ENCODE results near the gene DGLUCY.
"Not testable (repeated sequence)": the region's sequence is repeated elsewhere in the genome, so short reads cannot be mapped to it uniquely, and the experiment has no call there.

Gene DGLUCY

DNA sequence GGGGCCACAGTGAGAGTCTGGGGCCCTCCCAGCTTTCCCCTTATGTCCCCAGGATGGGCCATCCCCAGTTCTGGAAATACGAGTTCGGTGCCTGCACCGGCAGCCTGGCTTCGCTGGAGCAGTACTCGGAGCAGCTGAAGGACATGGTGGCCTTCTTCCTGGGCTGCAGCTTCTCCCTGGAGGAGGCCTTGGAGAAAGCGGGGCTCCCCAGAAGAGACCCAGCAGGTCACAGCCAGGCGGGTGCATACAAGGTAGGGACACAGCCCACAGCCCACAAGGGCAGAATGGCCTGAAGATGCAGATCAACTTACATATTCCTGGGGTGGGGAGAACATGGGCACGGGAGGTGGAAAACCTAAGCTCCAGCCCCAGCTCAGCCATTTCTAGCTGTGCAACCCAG lies 56.1 kb downstream of the DGLUCY start:
- no peak for DNase-seq (ENCODE audit: low spot score)

DNA sequence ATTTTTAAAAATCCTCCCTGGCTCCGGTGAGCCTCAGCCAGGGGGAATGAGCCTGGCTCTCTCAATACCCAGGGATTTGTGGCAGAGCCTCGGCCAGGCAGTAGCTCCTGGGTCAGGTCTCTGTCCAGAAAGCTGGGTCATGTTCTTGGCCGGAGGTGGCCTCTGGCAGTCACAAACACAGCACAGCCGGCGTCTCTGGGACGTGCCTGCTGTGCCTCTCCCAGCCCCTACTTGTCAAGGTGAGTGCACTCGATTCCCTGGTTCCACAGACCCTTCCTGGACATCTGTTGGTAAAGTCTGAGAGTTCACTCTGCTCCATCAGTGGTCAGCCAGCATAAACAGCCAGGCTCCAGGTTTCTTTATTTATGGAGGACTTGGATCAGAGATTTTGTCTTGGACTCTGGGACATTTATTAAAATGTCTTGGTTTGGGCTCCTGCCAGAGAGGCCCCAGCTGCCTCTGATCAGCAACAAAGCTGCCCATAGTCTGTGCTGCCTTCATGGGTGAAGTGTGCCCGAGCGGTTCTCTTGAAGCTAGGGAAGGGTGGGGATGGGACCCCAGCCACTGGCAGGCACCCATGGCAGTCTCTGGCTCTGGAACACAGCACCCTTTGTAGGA lies 56.7 kb downstream of the DGLUCY start:
- DNase-seq (ENCODE audit: low spot score) = no peak

DNA sequence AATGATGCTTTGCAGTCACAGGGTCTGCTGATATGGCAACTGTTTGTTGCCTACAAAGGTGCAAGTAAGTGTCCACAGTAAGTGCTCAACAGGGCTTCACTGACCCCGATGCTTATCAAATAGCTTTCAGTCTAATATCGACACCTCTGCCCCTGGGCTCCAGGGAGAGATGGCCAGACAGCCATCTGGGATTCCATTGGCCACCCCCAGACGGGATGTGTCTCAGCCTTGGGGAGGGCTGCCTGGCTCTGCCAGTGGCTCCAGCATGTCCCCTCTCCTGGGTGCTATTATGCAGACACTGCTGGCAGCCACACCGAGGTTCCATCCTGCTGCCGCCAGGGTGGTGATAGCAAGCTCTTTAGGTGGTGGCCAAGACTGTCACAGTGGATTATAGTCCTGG lies 57.4 kb downstream of the DGLUCY start:
- no peak for DNase-seq (ENCODE audit: low spot score)

DNA sequence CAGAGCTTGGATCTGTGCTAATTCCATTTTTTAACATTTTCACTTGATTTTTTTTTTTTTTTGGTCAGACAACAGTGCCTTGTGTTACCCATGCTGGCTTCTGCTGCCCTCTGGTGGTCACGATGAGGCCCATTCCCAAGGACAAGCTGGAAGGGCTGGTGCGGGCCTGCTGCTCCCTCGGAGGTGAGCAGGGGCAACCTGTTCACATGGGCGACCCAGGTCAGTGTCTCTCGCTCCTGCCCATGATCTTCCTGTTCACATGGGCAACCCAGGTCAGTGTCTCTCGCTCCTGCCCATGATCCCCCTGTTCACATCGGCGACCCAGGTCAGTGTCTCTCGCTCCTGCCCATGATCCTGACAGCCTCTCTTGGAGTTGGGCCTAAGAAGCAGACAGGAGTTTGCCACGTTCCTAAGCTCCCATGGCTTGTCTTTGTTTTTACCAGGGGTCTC lies 59.4 kb downstream of the DGLUCY start:
- DNase-seq (ENCODE audit: low spot score) = peak; percentile 87

DNA sequence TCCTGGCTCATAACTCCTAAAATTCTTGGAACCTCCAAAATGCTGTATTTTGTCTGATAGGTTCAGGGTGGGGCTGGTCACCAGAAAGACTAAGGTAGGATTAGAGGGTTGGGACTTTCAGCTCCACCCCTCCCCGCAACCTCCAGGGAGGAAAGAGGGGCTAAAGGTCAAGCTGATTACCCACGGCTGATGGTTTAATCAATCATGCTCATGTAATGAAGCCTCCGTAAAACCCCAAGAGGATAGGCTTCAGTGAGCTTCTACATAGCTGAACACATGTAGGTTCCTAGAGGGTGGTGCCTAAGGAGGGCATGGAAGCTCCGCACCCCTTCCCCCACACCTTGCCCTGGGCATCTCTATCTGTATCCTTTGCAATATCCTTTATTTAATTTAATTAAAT lies 60.0 kb downstream of the DGLUCY start:
- DNase-seq (ENCODE audit: low spot score) = no peak

DNA sequence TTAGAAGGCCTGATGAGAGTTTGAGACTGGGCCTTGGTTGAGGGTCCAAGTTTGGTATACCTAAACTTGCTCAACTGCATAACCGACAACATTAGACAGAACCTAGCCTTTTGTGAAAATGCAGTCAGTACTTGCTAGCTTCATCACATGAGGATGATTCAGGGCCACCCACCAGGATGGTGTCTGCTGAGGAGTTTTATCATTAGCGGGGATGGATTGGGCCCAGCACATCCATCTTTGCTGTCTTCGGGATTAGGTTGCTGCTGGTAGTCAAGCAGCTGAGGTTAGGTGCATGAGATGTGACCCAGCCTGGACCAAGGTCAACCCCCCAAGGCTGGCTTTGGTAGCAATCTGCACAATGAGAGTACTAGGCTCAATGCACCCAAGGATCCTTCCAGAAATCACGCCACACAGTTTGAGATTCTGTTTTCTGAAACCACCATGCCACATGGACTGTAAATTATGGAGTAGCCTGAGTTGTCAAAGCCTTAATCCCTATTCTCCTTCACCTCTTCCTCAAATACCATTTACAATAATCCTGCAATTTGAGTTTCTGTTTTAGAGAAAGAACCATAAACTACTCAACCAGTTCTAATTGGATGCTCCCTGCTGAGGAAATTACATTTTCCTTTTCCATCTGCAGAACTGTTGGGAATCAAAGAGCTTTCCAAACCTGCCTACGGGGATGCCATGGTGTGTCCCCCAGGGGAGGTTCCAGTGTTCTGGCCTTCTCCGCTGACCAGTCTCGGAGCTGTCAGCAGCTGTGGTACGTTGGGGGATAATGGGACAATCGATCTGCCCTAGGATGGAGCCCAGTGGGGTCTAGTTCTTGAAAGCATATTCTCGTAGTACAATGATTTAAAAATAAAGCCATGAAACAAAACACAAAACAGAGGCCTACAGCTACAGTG lies 61.7 kb downstream of the DGLUCY start:
- DNase-seq (ENCODE audit: low spot score) = no peak

DNA sequence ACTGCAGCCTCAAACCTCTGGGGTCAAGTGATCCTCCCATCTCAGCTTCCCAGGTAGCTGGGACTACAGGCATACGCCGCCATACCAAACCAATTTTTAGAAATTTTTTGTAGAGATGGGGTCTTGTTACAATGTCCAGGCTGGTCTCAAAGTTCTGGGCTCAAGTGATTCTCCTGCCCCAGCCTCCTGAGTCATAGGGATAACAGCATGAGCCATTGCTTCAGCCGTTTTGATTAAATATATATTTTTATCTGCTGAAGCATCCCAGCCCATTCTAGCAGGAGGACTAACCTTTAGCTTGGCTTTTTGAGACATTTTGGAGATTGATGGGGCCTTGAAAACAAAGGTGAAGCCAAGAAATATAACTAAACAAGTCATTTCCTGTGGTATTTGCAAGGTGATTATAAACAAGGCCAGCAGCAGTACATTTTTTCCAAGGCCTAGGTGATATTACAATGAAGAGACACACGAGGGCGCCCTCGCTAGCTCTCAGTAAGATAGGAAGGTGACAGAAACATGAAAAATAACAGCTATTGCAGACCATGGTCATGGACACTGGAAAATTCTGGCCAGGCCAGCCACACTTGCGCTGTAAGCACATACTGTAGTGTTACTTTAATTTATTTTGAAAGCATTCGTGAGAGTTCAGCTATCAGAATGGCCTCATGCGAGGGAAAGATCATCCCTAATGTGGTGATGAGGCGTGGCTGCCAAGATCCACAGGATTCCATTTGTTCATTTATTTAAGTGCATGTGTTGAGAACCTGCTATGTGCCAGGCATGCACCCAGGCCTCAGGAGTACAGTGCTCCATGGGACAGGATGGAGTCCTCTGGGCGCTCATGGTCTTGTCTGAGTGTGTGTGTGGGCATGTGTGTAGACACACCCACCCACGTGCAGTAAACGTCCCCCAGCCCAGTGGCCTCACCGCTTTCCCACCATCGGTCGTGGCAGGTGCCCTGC lies 63.5 kb downstream of the DGLUCY start:
- peak; percentile 81 for DNase-seq (ENCODE audit: low spot score)

DNA sequence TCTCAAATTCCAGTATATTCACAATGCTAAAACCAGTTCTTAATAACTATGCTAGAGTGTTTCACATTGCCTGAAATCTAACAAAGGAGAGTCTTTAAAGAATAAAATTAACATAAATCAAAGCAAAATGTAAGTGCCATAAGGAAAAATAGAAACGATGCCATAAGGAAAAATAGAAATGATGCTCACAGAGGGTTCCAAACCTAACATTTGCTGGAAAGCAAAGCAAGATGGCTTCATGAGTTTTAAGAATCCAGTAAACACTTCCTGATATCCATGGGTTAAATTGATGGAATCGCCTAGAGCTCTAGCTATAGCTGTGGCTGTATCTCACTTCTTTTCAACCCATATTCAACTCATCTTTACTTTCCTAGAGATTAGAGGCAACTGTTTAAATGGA lies 66.7 kb downstream of the DGLUCY start:
- DNase-seq (ENCODE audit: low spot score) = no peak

DNA sequence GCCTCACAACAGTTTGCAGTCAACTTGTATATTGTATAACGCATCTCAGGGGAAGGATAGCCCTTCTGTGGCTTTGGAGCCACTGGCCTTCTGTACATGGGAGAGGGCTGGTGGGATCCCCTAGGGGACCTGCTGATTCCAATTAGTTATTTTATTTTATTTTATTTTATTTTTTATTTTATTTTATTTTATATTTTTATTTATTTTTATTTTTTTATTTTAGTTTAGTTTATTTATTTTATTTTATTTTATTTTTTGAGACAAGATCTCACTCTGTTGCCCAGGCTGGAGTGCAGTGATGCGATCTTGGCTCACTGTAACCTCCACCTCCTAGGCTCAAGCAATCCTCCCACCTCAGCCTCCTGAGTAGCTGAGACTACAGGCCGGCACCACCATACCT lies 68.9 kb downstream of the DGLUCY start:
- DNase-seq (ENCODE audit: low spot score) = not testable (repeated sequence)

DNA sequence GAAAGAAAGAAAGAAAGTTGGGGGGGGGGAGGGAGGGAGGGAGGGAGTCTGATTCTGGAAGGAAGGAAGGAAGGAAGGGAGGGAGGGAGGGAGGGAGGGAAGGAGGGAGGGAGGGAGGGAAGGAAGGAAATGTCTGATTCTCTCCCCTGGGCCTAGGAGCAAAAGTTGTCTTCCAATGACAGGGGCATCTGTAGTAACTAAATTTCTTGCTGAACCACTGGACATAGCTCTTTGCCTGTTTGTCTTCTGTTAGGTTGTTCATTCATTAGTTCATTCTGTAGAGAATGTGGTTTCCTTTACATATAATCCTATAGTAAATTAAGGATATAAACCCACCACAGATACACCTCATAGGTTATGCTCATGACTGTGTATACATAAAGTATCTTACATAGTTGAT lies 70.7 kb downstream of the DGLUCY start:
- no peak for DNase-seq (ENCODE audit: low spot score)

DNA sequence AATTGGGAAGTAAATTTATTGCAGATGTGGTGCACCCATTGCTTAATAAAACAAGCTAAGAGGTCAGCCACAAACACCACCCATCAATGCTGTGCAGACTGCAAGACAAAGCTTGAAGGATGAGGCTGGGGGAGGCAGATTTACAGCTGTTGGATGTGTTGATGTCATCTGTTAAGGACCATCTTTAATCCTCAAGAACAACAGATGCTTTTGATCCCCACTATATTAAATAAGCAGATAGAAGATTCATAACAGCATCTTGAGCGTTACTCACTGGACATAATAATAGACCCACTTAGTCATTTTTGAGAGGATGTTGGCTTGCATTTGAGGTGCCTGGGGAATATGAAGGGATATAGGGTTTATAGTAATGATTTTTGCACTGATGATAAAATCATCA lies 71.8 kb downstream of the DGLUCY start:
- DNase-seq (ENCODE audit: low spot score) = peak; percentile 61

DNA sequence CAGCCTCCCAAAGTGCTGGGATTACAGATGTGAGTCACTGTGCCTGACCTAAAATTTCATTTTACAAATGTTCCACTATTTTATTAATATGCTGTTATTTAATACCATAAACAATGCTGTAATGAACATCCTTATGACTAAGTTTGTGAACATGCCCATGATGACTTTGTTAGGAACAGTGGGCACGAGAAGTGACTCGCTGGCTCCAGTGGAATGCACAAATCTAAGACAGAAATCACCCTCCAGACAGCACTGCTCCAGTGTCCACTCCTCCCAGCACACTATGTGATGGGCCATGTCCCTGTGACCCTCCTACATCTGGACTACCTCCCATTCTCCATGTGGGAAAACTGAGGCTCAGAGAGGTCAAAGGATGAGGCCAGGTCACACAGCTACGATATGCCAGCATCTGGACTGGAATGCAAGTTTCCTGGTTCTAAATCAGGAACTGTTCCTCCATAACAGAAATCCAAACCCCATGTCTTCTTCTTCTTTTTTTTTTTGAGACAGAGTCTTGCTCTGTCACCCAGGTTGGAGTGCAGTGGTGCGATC lies 72.7 kb downstream of the DGLUCY start:
- DNase-seq (ENCODE audit: low spot score) = peak; percentile 44

DNA sequence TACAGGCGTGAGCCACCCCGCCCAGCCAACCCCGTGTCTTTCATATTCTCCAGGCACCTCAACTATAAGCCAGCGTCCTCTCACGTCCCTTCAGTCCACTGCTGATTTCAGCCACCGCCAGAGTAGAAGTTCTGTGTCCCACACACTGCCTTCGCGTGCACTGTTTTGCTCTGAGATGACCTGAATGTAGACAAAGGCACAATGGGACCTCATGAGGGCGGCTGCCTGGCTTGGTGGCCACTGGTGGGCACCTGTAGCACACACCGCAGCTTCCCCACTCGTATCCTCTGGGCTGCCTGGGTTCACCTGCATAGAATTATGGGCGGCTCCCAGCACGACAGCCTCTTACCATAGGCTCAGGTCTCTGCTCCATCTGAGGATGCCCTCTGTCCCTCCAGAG lies 73.4 kb downstream of the DGLUCY start:
- no peak for DNase-seq (ENCODE audit: low spot score)

DNA sequence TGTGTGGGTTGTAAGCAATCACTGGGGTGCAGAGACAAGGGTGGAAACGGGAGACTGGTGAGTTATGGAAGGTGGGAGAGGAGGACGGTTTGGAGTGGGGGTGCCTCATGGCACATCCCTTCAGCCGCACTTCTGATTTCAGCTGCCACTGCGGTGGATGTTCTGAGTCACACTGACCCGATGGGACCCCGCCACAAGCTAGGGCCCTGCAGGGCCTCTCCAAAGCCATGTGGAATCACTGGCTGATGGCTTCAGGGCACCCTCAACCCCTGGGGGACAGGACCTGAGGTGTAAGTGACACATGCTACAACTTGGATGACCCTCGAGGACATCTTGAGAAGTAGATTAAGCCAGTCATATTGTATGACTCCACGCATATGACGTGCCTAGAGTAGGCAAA lies 77.0 kb downstream of the DGLUCY start:
- no peak for DNase-seq (ENCODE audit: low spot score)

DNA sequence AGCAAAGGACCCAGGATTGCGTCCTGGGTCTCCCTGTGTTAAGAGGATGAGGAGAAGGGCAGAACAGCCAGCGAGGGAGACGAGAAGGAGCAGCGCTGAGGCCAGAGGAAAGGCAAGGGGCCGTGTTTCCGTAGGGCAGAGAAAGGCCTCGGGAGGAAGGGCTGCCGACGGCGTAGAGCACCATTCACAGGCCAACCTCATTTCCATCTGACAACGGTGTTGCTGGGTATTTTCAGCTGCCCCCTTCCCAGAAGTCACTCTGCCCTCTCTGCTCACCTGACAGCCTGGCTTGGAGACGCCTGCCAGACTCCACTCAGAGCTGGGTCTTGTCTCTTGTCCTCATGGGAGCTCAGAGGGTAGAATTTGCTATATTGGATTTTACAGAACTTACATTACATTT lies 79.2 kb downstream of the DGLUCY start:
- no peak for DNase-seq (ENCODE audit: low spot score)

DNA sequence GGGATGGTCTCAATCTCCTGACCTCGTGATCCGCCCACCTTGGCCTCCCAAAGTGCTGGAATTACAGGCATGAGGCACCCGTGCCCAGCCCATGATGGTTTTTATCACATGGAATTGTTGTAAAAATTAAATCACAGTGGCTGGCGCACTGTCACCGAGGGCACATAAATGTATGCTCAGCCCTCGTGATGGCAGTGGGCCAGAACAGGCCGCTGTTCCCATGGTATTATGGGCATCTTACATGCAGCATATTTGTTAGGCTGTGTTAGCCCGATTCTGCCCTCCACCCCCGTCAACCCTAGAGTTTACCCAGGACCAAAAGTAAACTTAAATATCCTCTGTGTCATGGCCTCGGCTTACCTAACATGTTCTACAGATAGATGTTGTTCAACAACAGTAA lies 82.0 kb downstream of the DGLUCY start:
- DNase-seq (ENCODE audit: low spot score) = no peak

DNA sequence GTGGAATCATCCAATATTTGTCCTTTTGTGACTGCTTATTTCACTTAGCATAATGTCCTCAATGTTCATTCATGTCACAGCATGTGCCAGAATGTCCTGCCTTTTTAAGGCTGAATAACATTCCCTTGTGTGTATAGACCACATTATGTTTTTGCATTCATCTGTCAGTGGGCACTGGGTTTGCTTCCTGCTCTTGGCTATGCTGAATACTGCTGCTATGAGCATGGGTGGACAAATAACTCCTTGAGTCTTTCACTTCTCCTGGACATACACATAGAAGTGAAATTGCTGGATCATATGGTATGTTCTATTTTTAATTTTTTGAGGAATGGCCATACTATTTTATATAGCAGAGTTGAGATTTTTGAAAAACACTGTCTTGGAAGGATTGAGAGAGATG lies 83.8 kb downstream of the DGLUCY start:
- no peak for DNase-seq (ENCODE audit: low spot score)

DNA sequence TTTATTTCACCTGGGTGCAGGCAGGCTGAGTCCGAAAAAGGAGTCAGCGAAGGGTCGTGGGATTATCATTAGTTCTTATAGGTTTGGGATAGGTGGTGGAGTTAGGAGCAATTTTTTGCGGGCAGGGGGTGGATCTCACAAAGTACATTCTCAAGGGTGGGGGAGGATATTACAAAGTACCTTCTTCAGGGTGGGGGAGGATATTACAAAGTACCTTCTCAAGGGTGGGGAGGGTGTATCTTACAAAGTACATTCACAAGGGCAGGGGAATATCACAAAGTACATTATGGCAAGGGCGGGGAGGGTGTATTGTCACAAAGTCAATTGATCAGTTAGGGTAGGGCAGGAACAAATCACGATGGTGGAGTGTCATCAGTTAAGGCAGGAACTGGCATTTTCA lies 86.9 kb downstream of the DGLUCY start:
- not testable (repeated sequence) for DNase-seq (ENCODE audit: low spot score)

DNA sequence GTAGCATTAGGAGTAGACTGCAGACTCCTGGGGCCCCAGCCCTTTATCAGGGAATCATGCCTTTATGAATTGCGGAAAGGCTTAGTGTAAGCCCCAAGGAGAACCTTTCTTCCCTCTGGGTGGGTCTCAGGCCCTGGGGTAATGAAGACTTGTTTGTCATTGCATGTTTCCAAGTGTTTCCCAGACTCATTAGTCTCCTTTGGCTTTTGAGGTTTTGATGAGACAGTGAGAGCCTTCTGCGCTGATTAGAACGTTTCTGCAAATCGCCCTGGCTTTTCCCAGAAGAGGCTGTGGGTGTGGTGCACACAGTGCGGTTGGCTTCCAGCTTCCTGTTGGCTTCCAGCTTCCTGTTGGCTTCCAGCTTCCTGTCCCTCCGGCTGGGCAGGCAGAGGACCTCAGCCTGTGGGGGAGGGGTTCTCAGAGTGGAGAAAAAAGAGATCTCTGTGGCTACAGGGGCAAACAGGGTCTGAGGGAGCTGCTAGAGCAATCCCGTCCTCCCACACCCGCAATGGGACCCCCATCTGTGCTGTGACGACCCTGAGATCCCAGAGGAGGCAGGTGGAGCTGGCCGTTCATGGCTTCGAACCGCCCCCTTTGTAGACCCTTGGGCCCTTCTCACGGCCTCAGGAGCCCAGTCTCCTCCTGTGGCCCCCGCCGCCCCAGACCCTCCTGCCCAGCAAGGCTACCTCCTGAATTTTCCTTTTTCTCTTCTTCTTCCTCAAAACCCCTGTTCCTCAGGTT lies 88.5 kb downstream of the DGLUCY start:
- DNase-seq (ENCODE audit: low spot score) = peak; percentile 77

DNA sequence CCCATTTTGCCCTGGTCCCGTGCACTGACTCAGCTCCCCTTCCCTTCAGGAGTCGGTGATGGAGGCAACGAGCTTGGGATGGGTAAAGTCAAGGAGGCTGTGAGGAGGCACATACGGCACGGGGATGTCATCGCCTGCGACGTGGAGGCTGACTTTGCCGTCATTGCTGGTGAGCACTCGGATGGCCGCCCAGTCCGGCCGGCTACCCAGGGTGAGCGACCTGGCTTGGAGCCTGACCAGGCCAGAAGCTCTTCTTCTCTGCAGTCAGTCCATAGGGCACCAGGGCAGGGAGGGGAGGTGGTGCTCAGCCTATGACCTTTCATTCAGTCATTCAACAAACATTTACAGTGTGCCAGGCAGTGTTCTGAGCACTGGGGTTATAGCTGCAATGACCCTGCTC lies 90.8 kb downstream of the DGLUCY start:
- DNase-seq (ENCODE audit: low spot score) = no peak

DNA sequence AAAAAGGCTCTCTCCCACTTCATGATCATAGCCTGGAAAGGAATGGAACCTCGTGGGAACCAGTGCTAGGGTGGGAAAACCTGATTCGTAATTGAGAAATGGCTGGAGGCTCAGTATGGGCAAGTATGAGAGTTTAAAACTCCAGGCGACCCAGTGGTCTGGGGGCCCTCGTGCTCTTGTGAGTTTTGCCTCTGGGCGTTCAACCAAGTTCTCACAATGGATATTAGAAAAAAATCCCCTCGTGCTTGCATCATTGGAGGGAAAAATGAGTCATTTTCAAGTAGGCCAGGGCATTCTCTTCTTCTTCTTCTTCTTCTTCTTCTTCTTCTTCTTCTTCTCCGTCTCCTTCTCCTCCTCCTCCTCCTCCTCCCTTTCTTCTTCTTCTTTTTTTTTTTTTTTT lies 91.6 kb downstream of the DGLUCY start:
- no peak for DNase-seq (ENCODE audit: low spot score)
